Measurements from ENCODE around the gene TAGLN2.
"Not testable (repeated sequence)": the region's sequence is repeated elsewhere in the genome, so short reads cannot be mapped to it uniquely, and the experiment has no call there.

Gene TAGLN2

DNA sequence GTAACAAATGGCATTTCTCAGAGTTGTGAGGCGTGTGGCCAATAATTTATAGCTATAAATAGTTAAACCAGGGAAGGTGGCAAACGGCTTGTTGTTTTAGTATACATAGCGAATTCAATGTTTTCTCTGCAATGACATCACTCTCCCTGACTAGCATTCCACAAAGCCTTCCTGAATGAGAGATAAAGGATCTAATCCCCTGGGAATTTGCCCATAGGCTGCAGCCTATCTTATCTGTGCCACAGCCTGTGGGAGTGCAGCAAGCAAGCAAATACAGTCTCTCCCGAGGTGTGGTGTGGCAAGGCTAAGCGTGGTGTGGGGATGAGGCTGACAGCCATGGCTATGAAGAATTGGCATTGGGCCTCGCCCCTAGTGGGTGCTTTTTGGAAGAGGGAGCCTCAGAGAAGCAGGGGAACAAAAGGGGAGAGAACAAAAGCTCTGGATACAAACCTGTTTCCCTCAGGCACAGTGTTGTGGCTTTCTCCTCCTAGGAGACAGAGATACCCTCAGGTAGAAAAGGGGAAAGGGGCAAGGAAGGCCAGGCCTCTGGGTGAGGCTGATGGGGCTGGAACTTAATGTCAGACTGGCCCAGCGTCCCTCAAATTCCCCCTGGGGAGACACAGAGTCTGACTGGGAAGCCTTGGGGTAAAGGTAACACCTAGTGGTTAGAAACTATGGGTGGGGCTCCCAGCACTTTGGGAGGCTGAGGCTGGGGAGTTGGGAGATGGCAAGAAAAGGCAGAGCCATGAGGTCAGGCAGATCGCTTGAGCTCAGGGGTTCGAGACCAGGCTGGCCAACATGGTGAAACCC lies 8.9 kb downstream of the TAGLN2 start:
- Mint-ChIP-seq H3K27me3 (ENCODE audit: low read depth) (no peaks in the 10 kb centered on the region), H3K9me3 (no peaks in the 10 kb centered on the region), H3K4me1 (ENCODE audit: low read depth) (peaks cover 58% of the 10 kb centered on the region), H3K4me3 (no peak overlapping the region), H3K27ac (peak overlapping the region; percentile 27), H3K36me3 (ENCODE audit: low read depth) (peaks cover 66% of the 10 kb centered on the region)
- DNase-seq (ENCODE audit: low spot score) = no peak

DNA sequence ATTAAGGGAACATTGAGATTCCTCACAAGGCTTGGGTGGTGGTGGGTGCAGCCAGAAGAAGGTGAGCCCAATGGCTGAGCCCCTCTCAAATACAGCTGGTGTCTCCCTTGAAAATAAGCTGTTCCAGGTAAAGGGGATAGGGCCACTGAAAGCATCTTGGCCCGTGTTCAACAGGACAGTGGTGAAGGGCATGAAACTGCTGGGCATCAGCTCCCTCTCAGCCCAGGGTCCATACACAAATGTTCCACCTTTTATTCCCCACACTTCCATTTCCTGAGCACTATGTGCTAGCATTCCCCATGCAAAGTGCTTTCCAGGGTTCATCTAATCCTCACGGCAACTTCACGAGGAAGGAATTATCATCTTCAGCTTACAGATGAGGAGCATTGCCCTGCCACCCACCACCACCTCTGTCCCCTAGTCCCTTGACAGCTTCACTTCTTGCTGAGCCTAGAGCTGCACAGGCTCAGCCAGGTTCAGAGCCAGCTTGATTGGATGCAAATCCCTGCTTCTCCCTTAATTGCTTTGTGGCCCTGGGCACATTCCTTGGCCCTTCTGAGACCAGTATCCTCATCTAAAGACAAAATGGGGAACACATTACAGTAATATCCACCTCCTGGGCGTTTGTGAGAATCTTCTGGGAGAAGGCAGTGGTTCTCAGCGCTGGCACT lies 9.6 kb downstream of the TAGLN2 start:
- Mint-ChIP-seq H3K27me3 (ENCODE audit: low read depth) (no peaks in the 10 kb centered on the region), H3K4me3 (no peak overlapping the region), H3K36me3 (ENCODE audit: low read depth) (peaks cover 58% of the 10 kb centered on the region), H3K4me1 (ENCODE audit: low read depth) (peaks cover 58% of the 10 kb centered on the region), H3K27ac (peak overlapping the region; percentile 60), H3K9me3 (no peaks in the 10 kb centered on the region)
- DNase-seq (ENCODE audit: low spot score) = no peak

DNA sequence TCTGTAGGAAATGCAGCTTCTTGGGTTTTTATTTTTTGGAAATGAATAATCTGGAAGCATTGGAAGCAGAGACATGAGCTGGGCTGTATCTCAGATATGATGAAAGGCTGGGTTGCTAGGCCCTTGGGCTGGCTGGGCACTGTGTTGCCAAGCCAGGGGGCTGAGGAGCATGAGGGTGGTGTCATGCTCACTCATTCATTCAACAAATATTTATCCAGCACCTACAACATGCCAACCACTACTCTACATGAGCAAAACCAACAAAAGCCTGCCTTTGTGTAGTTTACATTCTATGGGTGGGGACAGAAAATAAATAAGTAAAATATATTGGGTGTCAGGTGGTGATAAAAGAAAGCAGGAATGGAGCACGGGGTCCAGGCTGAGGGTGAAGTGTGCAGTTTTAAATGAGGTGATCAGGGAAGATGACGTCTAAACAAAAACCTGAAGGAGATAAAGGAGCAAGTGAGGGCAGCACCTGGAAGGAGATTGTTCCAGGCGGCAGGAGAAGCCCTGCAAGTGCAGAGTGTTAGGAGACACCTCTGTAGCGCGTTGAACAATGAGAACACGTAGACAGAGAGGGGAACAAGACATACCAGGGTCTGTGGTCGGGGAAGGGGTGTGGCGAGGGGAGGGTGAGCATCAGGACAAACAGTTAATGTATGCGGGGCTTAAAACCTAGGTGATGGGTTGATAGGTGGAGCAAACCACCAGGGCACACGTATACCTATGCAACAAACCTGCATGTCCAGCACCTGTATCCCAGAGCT lies 10.9 kb downstream of the TAGLN2 start:
- H3K4me1 Mint-ChIP-seq (ENCODE audit: low read depth) = peaks cover 62% of the 10 kb centered on the region
- peak overlapping the region; percentile 39 for H3K27ac Mint-ChIP-seq
- DNase-seq (ENCODE audit: low spot score) = no peak
- no peak overlapping the region for H3K4me3 Mint-ChIP-seq
- H3K27me3 Mint-ChIP-seq (ENCODE audit: low read depth) = no peaks in the 10 kb centered on the region
- no peaks in the 10 kb centered on the region for H3K9me3 Mint-ChIP-seq
- H3K36me3 Mint-ChIP-seq (ENCODE audit: low read depth) = peaks cover 48% of the 10 kb centered on the region

DNA sequence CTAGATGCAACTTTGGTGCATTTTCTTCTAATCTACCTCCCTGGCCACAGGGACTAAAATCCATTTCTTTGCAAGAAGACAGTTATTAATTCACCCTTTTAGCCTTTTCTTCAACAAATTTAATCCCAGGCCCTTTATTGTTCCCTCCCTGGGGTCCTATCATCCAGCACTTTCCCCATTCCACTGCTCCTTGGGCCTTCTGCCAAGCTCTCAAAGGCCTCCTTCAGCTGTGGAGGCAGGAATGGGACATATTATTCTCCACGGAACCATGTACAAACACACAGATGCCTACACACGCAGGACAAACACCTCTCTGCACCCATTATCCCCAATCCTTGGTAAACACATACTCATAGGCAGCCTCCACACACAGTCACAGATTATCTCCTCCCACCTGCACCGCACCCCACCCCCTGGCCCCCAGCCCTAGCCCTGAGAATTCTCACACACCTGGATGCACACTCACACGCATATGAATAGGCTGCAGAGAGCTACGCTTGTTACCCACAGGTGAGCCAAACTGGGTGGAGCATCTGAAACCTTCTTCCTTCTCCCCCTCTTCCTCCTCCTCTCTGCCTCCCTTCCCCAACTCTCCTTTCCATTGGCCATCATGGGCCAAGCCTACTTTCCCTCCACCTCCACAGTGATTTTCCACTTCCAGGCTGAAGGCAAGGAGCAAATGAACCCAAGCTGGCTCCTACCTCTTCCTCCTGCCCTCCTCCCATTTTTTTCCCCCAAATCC lies 11.7 kb downstream of the TAGLN2 start:
- no peak for DNase-seq (ENCODE audit: low spot score)
- Mint-ChIP-seq H3K27me3 (ENCODE audit: low read depth) (no peaks in the 10 kb centered on the region), H3K4me3 (no peak overlapping the region), H3K9me3 (no peaks in the 10 kb centered on the region), H3K36me3 (ENCODE audit: low read depth) (peaks cover 41% of the 10 kb centered on the region), H3K4me1 (ENCODE audit: low read depth) (peaks cover 63% of the 10 kb centered on the region), H3K27ac (peak overlapping the region; percentile 39)

DNA sequence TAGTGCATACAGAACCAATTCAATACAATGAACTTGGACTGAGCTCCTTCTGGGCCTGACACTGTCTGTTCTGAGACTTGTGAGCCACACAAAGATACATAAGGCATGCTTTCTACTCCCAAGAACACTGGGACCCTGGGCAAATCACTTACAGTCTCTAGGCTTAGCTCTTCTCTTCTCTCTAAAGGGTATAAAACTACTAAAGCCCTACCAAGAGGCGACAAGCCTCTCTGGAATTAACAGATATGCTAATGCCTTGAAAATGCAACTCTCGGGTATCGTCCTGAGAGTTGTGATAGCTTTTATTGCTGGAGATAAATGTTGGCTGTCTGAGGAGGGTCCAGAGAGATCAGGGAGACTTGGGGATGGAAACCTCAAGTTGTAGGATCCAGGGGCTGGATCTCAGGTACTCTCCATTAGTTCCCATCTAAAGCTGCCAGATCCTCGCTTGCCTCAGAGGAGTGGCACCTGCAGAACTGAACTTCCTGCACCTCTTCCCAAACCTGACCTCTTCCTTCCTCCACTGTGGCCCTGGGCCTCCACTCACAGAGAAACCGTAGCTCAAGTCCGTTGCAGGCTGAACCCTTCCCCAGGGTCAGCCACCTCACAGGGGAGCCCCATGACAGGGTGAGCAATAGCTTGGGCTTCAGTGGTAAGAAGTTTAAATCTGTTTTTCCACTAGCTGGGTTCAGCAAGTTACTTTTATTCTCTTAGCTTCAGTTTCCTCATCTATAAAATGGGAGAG lies 13.8 kb downstream of the TAGLN2 start:
- peak overlapping the region; percentile 97 for H3K27ac Mint-ChIP-seq
- H3K4me3 Mint-ChIP-seq = peak overlapping the region; percentile 82
- DNase-seq (ENCODE audit: low spot score) = no peak
- H3K9me3 Mint-ChIP-seq = no peaks in the 10 kb centered on the region
- H3K36me3 Mint-ChIP-seq (ENCODE audit: low read depth) = peaks cover 28% of the 10 kb centered on the region
- no peaks in the 10 kb centered on the region for H3K27me3 Mint-ChIP-seq (ENCODE audit: low read depth)
- H3K4me1 Mint-ChIP-seq (ENCODE audit: low read depth) = peaks cover 56% of the 10 kb centered on the region

DNA sequence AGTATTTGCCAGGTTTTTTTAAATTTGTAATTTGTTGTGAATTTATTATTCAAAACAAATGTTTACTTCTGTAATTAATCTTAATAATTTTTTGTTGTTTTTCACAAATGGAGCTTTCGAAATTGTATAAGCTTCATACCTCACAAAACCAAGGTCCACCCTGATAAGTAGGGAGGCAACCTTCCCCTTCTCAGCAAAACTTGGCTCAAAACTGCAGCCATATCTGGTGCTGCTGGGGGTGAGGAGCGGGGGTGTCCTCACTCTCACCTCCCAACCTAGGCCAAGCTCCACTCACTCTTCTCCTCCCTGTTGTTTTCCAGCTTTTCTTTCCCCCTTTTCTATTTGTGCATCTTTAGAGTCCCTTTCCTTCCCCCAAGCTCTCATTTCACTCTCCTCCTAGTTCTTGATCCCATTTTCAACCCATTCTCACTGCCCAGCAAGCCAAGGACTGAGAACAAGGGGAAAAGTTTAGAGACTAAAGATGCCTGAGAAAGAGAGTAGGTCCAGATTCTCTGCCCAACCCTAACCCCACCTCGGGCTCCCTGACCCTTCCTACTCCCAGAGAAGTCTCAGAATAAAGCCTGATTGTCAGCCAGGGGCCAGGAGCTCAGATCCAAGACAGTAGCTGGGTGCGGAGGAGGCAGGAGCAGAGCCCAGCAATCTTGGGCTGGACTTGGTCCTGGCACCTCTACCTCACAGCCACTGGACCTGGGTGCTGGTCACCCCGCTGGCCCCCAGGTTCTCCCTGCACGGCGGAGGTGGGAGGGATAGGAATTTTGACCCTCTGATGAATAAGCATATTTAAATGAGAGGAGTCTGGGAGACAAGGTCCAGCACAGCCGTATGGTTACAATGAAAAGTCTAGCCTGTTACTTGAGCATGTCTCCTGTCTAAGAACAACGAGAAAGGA lies 17.0 kb downstream of the TAGLN2 start:
- Mint-ChIP-seq H3K27me3 (ENCODE audit: low read depth) (no peaks in the 10 kb centered on the region), H3K9me3 (peaks cover 6% of the 10 kb centered on the region), H3K27ac (peak overlapping the region; percentile 65), H3K4me1 (ENCODE audit: low read depth) (peaks cover 41% of the 10 kb centered on the region), H3K36me3 (ENCODE audit: low read depth) (peaks cover 12% of the 10 kb centered on the region), H3K4me3 (no peak overlapping the region)
- DNase-seq (ENCODE audit: low spot score) = no peak

DNA sequence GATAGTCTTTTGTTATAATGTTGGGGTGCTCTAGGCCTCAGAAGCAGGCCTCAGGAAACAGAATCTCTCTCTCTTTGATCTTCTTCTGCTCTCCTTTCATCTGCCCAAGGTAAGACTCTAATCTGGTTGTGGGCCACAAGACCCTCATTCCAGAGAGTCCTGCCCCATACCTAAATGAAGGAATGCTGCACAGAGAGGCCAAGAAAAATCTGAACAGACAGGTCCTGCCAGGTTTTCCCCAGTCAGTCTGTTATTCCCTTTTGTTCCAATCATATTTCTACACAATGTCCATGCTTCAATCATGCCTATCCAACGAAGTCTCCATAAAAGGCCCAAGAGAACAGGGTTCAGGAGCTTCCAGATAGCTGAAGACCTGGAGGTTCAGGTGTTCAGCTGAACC lies 18.3 kb downstream of the TAGLN2 start:
- Mint-ChIP-seq H3K27ac (no peak overlapping the region), H3K4me3 (no peak overlapping the region), H3K9me3 (peaks cover 6% of the 10 kb centered on the region), H3K36me3 (ENCODE audit: low read depth) (peaks cover 9% of the 10 kb centered on the region), H3K27me3 (ENCODE audit: low read depth) (no peaks in the 10 kb centered on the region), H3K4me1 (ENCODE audit: low read depth) (peaks cover 33% of the 10 kb centered on the region)
- DNase-seq (ENCODE audit: low spot score) = no peak

DNA sequence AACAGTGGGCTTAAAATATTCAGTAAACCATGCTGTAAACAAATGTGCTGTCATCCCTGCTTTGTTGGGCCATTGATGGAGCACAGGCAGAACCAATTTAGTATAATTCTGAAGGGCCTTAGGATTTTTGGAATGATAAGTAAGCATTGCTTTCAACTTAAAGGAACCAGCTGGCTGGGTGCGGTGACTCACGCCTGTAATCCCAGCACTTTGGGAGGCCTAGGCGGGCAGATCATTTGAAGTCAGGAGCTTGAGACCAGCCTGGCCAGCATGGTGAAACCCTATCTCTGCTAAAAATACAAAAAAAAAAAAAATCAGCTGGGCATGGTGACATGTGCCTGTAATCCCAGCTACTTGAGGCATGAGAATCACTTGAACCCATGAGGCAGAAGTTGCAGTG lies 21.3 kb downstream of the TAGLN2 start:
- not testable (repeated sequence) for H3K4me3 Mint-ChIP-seq; H3K36me3 Mint-ChIP-seq (ENCODE audit: low read depth); H3K9me3 Mint-ChIP-seq; DNase-seq (ENCODE audit: low spot score); H3K27me3 Mint-ChIP-seq (ENCODE audit: low read depth); H3K27ac Mint-ChIP-seq
- peaks cover 12% of the 10 kb centered on the region for H3K4me1 Mint-ChIP-seq (ENCODE audit: low read depth)

DNA sequence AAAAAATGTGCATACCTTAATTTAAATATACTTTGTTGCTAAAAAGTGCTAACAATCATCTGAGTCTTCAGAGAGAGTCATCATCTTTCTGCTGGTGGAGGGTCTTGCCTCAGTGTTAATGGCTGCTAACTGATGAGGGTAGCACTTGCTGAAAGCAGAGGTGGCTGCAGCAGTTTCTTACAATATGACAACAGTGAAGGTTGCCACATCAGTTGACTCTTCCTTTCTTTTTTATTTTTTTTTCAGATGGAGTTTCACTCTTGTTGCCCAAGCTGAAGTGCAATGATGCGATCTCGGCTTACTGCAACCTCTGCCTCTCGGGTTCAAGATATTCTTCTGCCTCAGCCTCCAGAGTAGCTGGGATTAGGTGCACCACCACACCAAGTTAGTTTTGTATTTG lies 22.8 kb downstream of the TAGLN2 start:
- peaks cover 2% of the 10 kb centered on the region for H3K27me3 Mint-ChIP-seq (ENCODE audit: low read depth)
- peaks cover 7% of the 10 kb centered on the region for H3K4me1 Mint-ChIP-seq (ENCODE audit: low read depth)
- DNase-seq (ENCODE audit: low spot score) = no peak
- H3K36me3 Mint-ChIP-seq (ENCODE audit: low read depth) = peaks cover 3% of the 10 kb centered on the region
- peaks cover 6% of the 10 kb centered on the region for H3K9me3 Mint-ChIP-seq
- H3K27ac Mint-ChIP-seq = no peak overlapping the region
- no peak overlapping the region for H3K4me3 Mint-ChIP-seq

DNA sequence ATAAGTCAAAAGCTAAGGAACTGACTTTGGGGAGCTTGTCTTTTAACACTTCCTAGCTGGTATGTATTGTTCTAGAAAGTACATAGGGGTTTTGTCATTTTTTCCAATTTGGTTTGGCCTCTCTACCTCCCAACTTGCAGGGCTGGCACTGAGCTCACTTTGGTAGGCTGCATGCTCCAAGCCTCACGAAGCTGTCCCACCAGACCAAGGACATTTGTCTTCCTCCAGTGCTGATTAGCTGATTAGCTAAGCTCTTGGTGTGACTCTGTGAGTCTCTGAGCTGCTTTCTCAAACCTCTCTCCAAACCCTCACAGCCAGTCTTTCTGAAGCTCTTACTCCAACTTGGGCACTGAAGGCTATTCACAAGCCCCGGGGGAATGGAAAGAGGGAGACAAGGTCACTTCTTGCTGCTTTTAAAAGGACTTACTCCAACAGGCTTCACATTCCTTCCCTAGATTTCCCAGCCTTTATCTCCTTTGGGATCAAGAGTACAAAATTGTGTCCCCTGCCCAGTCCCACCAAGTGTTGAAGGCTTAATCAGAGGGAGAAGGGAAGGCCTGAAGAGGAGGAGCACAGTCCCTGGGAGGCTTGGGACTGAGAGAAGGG lies 24.4 kb downstream of the TAGLN2 start:
- H3K4me3 Mint-ChIP-seq = no peak overlapping the region
- H3K36me3 Mint-ChIP-seq (ENCODE audit: low read depth) = peaks cover 3% of the 10 kb centered on the region
- no peak overlapping the region for H3K27ac Mint-ChIP-seq
- peaks cover 6% of the 10 kb centered on the region for H3K9me3 Mint-ChIP-seq
- H3K27me3 Mint-ChIP-seq (ENCODE audit: low read depth) = peaks cover 7% of the 10 kb centered on the region
- no peak for DNase-seq (ENCODE audit: low spot score)
- peaks cover 6% of the 10 kb centered on the region for H3K4me1 Mint-ChIP-seq (ENCODE audit: low read depth)

DNA sequence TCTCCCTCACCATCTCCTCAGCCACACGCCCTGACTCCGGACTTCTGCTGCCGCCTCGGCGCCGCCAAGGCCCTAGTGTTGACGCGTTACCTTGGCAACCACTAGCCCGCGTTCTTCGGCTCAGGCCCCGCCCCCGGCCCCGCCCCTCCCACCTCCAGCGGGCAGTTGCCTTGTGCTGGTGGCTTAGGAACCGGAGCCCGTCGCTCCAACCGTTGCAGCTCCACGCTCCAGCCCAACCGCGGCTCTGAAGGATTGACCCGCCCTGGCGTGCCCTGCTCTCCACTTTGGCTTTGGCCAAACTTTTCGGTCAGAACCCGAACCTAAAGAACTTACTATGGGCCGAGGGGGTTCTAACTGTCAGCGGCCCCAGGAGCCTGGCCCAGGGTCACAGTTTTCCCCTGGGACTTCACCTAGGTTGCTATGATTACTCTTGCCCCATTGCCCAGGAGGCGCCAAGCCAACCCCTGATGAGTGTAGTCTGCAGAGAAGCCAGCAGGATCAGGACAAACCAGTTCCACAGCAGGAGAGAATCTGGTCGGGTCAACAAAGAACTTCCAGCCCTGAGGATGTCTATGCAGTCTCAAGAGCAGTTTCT lies 25.1 kb downstream of the TAGLN2 start, which contains the start of gene CFAP45:
CFAP45 (minus strand) TSS at position 80 of the 595 bp plus-strand sequence; CDS start at position 13, 67 bp downstream.
- peaks cover 6% of the 10 kb centered on the region for H3K4me1 Mint-ChIP-seq (ENCODE audit: low read depth)
- H3K27ac Mint-ChIP-seq = peak within 1 kb of the TSS; percentile 13
- no peak within 1 kb of the TSS for H3K4me3 Mint-ChIP-seq
- DNase-seq (ENCODE audit: low spot score) = no peak
- H3K27me3 Mint-ChIP-seq (ENCODE audit: low read depth) = peaks cover 13% of the 10 kb centered on the region
- H3K9me3 Mint-ChIP-seq = peaks cover 6% of the 10 kb centered on the region
- H3K36me3 Mint-ChIP-seq (ENCODE audit: low read depth) = peaks cover 2% of the 10 kb centered on the region

DNA sequence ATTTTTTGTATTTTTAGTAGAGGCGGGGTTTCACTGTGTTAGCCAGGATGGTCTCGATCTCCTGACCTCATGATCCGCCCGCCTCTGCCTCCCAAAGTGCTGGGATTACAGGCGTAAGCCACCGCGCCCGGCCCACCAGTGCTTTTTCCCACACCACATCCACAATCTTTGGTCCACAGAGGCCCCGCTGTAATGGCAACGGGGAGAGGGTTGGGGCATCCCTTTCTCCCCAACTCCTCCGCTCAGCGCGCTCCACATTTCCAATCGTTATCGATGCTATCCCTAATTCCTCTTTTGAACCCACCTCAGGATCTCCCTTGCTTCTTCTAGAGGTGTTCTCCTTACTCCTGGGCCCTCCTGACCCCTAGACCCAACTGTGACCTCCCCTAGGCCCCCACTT lies 25.7 kb downstream of the TAGLN2 start:
- not testable (repeated sequence) for DNase-seq (ENCODE audit: low spot score); H3K4me1 Mint-ChIP-seq (ENCODE audit: low read depth); H3K4me3 Mint-ChIP-seq; H3K36me3 Mint-ChIP-seq (ENCODE audit: low read depth); H3K9me3 Mint-ChIP-seq
- H3K27ac Mint-ChIP-seq = peak overlapping the region; percentile 13
- H3K27me3 Mint-ChIP-seq (ENCODE audit: low read depth) = peaks cover 17% of the 10 kb centered on the region
